HG02840 (cell line): ENCODE measurements around the gene URI1.
A peak's percentile ranks its signal among the peaks of the same experiment; 100 is the strongest.
"Not testable (repeated sequence)": the region's sequence is repeated elsewhere in the genome, so short reads cannot be mapped to it uniquely, and the experiment has no call there.

ENCODE experiments used
- ATAC-seq: cut with Tn5 transposase; IDR thresholded peaks from one replicate; pipeline ENCODE4 v1.9.1; 2021; ENCODE audit warnings: mild to moderate bottlenecking, moderate library complexity, moderate number of reproducible peaks; ENCODE audit not compliant: unreplicated experiment, low FRiP score

URI1 gene

DNA sequence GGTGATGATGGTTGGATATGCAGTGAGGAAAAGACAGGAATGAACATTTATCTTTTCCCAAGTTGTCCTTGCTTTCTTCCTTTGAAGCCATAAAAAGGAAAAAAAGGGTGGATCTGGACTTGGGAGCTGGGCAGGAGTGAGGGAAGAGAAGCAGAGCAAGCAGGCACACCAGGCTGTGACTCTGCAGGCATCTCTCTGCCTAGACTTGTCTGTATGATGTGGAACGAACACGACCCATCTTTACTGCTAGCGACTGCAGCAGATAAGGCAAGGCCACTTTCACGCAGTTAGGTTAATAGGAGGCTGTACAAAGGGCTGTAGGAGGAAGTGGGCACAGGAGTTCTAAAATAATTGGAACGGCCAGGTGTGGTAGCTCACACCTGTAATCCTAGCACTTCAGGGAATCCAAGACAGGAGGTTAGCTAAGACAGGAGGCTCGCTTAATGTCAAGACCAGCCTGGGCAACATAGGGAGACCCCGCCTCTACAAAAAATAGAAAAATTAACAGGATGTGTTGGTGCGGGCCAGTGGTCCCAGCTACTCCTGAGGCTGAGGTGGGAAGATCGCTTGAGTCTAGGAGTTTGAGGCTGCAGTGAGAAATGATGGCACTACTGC lies 961 bp upstream of the URI1 start:
- ATAC-seq: no peak

DNA sequence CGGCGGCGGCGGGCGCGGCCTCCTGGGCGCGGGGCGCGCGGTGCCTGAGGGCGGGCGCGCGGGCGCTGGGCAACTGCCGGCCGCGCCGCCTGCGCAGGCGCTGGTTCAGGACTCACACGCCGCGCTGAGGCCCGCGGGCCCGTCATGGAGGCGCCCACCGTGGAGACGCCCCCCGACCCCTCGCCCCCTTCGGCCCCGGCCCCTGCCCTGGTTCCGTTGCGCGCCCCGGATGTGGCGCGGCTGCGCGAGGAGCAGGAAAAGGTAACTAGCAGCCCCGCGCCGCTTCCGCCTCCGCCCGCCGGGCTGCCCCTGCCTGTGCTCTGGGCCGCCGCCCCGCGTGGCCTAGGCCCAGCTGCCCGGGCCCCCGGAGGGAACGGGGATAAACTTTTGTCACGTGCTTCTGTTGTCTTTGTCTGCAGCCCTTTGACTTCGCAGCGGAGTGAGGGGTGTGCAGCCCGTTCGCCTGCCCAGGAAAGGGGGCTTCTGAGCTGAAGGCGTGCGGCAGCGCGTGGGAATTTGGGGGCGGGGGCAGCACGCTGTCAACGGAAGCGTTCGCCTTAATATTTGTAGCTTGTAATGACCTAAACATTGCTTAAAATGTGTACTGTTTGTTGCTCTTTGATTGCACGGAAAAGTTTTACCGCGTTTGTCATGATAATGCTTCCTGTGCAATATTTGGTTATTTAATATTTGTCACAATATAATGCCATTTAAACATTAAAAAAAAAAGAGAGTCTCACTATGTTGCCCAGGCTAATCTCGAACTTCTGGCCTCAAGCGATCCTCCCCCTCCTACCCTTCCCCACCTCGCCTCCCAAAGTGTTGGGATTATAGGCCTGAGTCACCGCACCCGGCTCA lies 594 bp downstream of the URI1 start:
- ATAC-seq: peak; percentile 63

DNA sequence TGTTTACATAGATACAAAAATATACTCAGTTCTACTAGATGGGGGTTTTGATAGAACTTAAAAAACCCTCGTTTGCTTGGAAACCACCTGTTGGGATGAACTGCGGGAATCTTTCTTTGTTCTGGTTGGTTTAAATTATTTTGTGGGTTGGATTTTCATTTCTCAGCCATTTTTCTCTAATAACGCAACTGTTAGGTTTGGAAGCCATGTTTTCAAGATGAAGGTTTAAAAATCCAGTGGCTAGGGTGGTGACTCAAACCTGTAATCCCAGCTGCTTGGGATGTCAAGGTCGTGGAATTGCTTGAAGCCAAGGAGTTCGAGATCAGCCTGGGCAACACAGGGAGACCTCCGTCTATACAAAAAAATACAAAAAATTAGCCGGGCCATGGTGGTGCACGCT lies 1.6 kb downstream of the URI1 start:
- ATAC-seq: no peak

DNA sequence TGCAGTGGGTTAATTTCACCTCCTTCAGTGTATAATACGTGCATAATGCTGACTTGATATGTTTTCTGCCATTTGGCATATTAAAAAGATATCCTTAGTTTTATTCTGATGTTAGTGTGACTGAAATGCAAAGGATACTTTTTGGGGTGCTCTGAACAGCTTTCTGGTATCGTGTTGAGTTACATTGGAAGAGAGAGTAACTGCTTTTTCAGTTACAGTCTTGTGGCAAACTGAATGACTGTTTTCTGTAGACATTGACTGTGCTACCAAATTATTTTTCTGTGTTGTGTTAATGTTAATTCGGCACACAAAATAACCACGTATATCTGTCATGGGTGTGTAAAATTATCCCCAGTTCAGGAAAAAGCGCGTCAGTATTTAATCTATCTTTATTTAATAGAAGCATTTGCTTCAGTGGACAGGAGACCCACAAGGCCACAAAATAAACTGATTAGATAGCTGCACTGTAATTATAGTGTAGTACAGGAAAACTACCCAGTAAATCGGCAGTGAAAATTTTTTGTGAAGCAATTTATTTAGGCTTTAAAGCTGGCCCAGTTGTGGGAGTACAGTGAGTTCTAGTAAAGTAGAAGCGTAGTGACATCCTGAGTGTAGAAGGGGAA lies 2.5 kb downstream of the URI1 start:
- no peak for ATAC-seq

DNA sequence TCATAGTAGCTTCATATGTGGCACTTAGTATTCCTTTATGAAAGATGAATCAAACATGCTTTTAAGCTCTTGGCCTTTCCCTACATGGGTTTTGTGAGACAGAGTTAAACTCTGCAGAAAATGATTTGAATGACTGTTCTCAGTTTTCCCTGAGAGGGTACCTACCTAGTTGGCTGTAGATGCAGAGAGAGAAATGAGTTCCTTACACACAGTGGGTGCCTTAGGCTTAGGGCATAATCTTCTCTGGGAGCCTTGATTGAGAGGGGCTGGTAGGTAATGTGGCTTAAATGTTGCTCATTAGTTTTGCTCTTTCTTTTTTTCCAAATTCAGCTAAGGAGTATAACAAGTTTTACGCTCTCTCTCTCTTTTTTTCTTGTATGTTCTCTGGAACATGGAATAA lies 3.0 kb downstream of the URI1 start:
- ATAC-seq: no peak

DNA sequence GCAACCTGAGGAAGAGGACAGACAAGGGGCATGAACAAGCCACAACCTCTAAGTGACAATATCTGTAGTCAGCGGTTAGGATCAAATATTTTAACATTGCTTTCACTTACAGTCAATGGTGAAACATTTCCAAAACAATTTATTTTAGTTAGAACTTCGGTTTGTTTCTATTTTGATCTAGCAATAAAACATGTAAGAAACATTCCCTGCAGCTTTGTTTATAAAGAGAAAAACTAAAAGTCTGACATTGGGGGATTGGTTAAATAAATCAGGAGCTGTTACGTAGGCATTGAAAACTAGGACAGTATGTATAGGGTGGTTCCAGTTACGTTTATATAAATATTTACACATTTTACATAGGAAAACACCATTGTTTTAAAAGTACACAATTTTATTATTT lies 3.4 kb downstream of the URI1 start:
- ATAC-seq: no peak

DNA sequence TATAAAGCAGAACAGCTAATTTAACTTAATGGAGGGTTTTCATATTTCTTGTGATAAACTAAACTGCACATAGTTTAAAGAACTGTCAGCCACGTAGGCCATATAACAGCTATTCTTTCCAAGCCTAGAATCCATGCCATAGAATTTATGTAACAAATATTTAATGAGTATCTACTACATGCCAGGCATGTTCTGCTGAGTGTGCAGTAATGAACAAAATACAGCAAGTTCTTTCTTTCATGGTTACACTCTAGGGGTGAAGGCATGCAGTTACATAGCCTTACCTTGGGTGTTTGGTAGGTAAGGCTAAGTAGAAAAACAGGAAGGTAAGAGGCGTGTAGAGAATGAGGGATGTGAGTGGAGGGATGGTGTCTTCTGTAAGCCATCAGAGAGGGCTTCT lies 4.6 kb downstream of the URI1 start:
- no peak for ATAC-seq

DNA sequence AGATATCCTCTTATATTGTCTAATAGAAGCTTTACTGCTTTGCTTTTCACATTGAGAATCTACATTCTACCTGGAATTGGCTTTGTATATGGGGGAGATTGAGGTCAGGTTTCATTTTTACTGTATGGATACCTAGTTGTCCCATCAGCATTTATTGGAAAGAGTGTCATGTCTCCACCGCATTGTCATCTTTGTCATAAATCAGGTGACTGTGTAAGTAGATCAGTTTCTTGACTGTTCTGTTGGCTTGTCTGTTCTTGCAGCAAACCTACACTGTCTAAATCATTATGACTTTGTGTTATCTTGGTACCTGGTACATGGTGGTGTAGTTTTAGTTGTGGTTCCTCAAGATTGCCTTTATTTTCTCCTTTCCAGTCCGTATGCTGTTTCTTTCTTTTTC lies 5.8 kb downstream of the URI1 start:
- no peak for ATAC-seq

DNA sequence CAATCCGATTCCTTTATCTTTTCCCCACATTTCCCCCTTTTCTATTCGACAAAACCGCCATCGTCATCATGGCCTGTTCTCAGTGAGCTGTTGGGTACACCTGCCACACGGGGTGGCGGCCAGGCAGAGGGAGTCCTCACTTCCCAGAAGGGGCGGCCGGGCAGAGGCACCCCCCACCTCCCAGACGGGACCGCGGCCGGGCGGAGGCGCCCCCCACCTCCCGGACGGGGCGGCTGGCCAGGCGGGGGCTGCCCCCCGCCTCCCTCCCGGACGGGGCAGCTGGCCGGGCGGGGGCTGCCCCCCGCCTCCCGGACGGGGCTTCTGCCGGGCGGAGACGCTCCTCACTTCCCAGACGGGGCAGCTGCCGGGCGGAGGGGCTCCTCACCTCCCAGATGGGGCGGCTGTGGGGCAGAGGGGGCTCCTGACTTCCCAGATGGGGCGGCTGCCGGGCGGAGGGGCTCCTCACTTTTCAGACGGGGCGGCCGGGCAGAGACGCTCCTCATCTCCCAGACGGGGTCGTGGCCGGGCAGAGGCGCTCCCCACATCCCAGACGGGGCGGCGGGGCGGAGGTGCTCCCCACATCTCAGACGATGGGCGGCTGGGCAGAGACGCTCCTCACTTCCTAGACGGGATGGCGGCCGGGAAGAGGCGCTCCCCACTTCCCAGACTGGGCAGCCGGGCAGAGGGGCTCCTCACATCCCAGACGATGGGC lies 6.9 kb downstream of the URI1 start:
- not testable (repeated sequence) for ATAC-seq

DNA sequence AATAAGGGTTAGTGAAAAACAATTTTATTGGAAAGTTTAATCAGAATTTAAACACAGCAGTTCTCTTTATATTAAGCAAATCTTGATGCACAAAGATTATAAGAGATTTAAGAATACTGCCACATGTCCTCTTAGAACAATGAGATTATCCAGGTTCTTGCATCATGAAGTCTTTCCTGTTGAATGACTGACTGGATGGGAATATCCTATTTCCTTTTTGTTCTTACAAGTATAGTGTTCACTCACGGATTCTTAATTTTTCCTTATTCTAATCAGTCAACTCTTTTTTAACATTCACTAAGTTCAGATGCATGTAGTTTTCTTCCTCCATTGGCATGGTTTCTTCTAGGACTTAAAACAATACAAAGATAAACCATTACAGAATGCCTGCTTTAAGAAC lies 10.1 kb downstream of the URI1 start:
- no peak for ATAC-seq

DNA sequence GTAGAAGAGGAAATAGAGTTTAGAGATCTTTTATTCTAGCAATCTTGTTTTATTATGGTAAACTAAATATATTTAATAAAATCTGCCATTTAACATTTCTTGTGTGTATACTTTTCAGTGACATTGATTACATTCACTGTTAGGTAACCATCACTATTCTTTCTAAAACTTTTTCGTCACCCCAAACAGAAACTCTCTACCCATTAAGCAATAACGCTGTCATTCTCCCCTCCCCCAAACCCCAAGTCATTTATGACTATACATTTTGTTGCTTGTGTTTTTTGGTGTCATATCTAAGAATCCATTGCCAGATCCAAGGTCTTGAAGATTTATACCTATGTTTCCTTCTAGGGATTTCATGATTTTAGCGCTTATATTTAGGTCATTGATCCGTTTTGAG lies 10.6 kb downstream of the URI1 start:
- ATAC-seq: no peak

DNA sequence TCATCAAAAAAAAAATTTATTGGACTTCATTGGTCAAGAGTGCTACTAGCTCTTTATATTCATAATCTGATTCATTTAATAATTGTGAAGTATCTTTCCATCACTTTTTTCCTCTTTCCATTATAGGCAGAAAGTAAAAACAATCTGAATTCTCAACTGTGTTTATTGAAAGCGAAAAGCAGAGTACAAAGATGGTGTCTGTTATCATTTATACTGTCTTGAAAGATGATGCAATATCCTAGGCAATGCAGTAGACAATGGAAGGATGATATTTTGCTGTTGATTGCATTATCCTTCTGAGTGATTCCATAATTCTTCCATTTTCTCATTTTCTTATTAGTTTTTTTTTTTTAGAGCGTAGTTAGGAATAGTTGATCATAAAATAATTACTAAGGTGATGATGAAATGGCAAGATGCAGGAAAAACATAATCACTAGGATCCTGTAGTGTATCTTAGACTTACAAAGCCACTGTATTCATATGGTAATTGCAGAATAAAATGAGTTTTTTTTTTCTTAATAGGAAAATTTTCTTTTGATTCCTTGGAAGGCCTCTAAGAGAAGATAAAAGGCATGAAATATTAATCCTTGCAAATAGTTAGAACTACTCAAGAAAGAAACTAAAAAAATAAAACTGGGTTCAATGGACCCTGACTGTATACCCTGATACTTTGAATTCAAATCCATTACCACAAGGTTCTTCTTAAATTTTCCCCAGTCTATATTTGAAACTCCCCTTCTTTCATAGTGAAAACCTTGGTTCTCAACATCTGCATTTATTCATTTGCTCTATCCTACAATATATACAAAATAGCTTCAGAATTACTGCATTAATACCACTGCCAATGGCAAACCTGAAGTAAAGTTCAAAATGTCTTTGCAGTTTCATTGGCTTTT lies 11.6 kb downstream of the URI1 start:
- no peak for ATAC-seq

DNA sequence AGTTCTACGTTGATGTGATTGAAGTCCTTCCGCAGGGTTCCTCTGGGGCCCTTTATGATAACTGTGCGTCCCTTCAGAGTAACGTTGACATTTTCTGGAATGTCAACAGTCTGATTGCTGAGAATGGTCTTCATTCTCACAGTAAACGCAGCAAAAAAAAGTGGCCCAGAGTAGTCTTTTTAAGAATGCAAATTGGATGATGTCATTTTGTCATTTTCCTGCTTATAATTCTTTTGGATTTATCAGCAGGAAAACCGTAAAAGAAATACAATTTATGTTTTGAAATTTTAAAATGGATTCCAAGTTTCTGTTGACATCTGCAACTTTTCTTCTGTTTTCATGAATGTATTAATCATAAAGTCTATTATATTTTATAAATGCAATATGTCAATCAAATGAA lies 14.8 kb downstream of the URI1 start:
- no peak for ATAC-seq

DNA sequence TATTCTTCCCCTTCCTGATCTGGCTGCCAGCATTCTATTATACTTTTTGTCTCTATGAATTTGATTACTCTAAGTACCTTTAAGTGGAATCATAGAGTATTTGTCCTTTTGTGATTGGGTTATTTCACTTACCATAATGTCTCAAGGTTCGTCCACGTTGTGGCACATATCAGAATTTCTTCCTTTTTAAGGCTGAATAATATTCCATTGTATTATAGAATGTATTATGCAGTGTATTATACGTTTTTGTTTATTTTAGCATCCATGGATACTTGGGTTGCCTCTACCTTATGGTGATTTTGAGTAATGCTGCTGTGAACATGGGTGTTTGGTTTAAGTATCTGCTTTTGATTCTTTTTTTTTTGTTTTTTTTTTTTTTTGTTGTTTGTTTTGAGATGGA lies 19.3 kb downstream of the URI1 start:
- no peak for ATAC-seq

DNA sequence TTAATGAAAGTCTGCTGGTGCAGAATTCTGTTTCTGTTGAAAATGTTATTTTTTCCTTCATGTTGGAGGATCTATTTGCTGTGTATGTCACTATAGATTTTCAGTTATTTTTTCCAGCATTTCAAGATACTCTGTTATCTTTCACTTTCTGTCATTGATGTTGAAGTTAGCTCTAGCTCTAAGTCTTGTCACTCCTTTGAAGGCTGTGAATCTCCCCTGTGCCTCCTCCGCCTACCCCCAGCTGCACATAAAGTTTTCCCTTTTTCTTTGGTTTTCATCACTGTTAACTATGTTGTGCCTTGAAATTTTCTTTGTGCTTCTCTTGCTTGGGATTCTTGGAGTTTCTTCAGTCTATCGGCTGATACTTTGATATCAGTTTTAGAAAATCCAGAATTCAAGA lies 20.8 kb downstream of the URI1 start:
- ATAC-seq: no peak

DNA sequence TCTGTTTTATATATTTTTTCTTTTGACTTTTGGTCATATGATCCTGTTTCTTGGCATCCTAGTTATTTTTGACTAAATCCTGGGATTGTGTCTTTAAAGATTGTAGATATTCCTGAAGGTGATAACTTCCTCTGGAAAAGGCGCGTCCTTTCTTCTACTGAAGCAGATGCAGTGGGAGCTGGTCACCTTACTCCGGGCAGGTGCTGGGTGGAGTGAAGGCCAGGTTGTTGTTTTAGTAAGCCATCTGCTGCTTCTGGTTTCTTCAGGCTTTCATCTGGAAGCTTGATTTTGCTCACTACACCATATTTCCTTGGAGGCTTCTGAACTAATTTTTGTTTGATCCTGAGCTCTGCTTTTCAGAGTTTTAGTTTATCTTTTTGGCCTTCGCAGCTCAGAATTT lies 21.5 kb downstream of the URI1 start:
- ATAC-seq: no peak

DNA sequence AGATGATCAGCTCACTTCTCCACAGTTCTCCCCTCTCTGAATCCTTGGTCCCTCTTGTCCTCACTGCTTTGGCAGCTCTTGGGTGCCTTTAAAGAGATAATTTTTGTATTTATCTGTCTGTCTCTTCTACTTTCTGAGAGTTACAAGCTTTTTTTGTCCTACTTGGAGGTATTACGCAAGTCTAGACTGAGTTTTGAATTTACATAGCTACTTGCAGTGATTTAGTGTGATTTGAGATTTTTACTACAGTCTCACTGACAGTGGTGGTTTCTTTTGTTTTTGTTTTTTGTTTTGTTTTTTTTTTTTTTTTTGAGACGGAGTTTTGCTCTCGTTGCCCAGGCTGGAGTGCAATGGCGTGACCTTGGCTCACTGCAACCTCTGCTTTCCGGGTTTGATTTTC lies 22.1 kb downstream of the URI1 start:
- ATAC-seq: no peak

DNA sequence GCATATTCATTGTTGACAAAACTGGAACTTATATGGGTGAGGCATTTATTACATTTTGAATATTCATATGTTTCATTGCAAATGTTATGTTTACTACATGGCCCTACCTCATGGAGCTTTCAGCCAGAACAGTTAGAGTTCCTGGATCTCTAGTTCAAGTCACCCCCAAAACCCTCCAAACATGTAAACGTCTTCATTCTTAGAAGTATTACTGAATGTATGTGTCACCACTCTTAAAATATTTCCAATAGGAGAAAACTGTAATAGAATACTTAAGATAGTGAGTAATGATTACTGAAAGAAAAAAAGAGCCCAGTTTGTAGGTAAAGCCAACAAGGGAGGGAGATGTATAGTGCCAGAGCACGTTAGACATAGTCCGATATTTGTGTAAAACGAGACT lies 23.5 kb downstream of the URI1 start:
- ATAC-seq: no peak

DNA sequence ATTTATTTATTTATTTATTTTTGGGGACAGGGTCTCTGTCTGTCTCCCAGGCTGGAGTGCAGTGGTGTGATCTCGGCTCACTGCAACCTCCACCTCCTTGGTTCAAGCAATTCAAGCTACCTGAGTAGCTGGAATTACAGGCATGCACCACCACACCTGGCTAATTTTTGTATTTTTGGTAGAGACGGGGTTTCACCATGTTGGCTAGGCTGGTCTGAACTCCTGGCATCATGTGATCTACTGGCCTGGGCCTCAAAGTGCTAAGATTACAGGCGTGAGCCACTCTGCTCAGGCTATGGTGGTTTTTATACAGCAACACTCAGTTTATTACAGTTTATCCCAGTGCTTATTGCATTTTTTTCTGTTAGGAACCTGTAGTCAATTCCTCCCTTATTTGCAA lies 24.1 kb downstream of the URI1 start:
- not testable (repeated sequence) for ATAC-seq

DNA sequence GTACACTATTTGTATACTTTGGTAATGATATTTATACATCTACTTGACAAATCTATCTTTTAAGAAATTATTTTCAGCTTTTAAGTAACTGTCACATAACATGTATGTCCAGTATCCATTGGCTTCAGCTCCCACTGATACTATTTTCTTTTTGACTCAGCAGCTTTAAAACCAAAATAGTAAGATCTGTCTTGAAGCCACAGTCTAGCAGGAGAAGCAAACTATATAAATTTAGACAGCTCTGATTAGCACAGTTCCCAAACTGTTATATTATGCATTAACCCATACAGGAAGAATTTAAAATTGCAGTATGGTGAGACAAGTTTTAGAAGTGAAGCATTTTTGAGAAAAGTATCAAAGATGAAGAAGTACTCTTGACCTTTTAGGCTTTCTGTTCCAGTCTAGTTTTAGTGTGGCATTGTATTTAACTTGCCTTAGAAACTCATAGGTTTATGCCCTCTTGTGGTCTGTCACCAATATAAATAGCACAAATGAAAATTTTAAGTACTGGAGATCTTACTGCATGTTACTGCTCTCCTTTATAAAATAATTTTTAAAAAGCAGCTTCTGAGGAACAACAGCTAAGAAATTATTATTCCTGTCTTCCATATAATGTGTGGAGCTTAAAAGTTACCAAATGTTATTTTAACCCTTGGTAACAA lies 24.7 kb downstream of the URI1 start:
- ATAC-seq: no peak
